B cell (primary cell): ENCODE measurements around the gene PYDC2. TPM values are rescaled to one million over a fixed set of nuclear protein-coding genes. Genes with fewer than 3 reads are reported as not detected.

Experiments used
- ATAC-seq: fragments of 200-7000 bp; cut with Tn5 transposase; one replicate; pipeline ENCODE4 v1.10.0; 2021; ENCODE audit warnings: low read depth, mild to moderate bottlenecking, moderate number of reproducible peaks, moderate library complexity
- CTCF ChIA-PET: fragments of 350-600 bp; sonication (Branson Sonifier 250); formaldehyde crosslinking; loops from one replicate; lab custom pipeline; 2021; ENCODE audit warnings: antibody characterized with exemption, inconsistent platforms; lab: Charles Lee
- POLR2A ChIA-PET: fragments of 350-600 bp; sonication (Branson Sonifier 250); formaldehyde crosslinking; loops from one replicate; lab custom pipeline; 2021; ENCODE audit warnings: antibody characterized with exemption; lab: Charles Lee
- DNase-seq: peaks from one replicate; pipeline ENCODE4 v3.0.0; 2013
- H2AFZ ChIP-seq: 2 replicates; pipeline ENCODE4 v1.6.1; 2012; ENCODE audit warnings: mild to moderate bottlenecking, low read depth, low read length; ENCODE audit not compliant: insufficient read depth, poor library complexity, severe bottlenecking
- H3K27ac ChIP-seq, 2 donors: 1 replicate in 1 of 2; 2 replicates in 1 of 2; pipeline ENCODE4 v1.5.1; 2012 to 2013; ENCODE audit warnings: low read length in 2 of 2, mild to moderate bottlenecking in 2 of 2, moderate library complexity in 1 of 2
- H3K27me3 ChIP-seq, 4 experiments: fragments of 200-600 bp in 1 of 4; sonication (generic) in 1 of 4; replicated peaks in 1 of 4; 1 replicate in 2 of 4; 2 replicates in 2 of 4; pipeline versions ENCODE4 v1.6.1 to v1.7.0; 2013 to 2016; ENCODE audit warnings: low read length in 3 of 4, mild to moderate bottlenecking in 2 of 4, mixed read lengths in 1 of 4, moderate library complexity in 1 of 4; ENCODE audit not compliant: insufficient read depth in 4 of 4, control insufficient read depth in 3 of 4; ENCODE audit errors: control extremely low read depth in 1 of 4
- H3K36me3 ChIP-seq, 2 experiments: replicated peaks in 1 of 2; 1 replicate in 1 of 2; 2 replicates in 1 of 2; pipeline versions ENCODE4 v1.6.1 to v1.7.1; 2013; ENCODE audit warnings: low read length in 1 of 2; ENCODE audit not compliant: insufficient read depth in 2 of 2, control insufficient read depth in 1 of 2; ENCODE audit errors: control extremely low read depth in 1 of 2, extremely low read depth in 1 of 2
- H3K4me1 ChIP-seq, 2 donors: fragments of 200-600 bp in 1 of 2; sonication (generic) in 1 of 2; 1 replicate in 1 of 2; 2 replicates in 1 of 2; pipeline versions ENCODE4 v1.5.1 to v1.6.1; 2013 to 2017; ENCODE audit warnings: low read length in 2 of 2; ENCODE audit not compliant: control insufficient read depth in 2 of 2, insufficient read depth in 2 of 2
- H3K4me2 ChIP-seq: replicated peaks from 2 replicates; pipeline ENCODE3; 2012; ENCODE audit warnings: mild to moderate bottlenecking, low read depth, low read length; ENCODE audit not compliant: poor library complexity, severe bottlenecking
- H3K4me3 ChIP-seq, 5 experiments: fragments of 200-600 bp in 1 of 5; sonication (generic) in 1 of 5; 1 replicate in 3 of 5; 2 replicates in 2 of 5; pipeline versions ENCODE4 v1.5.1 to v1.7.0; 2011 to 2016; ENCODE audit warnings: low read length in 4 of 5, mild to moderate bottlenecking in 4 of 5, low read depth in 2 of 5, control low read depth in 1 of 5, moderate library complexity in 1 of 5; ENCODE audit not compliant: insufficient read depth in 1 of 5; ENCODE audit errors: control extremely low read depth in 1 of 5, extremely low read depth in 1 of 5
- H3K79me2 ChIP-seq: fragments of 200-600 bp; sonication (generic); one replicate; pipeline ENCODE4 v1.6.0; 2016; ENCODE audit warnings: low read length; ENCODE audit not compliant: control insufficient read depth, insufficient read depth
- H3K9ac ChIP-seq: fragments of 200-600 bp; sonication (generic); 2 replicates; pipeline ENCODE4 v1.6.1; 2017; ENCODE audit warnings: mild to moderate bottlenecking, low read length, moderate library complexity
- H3K9me3 ChIP-seq, 3 donors: one replicate each; pipeline versions ENCODE4 v1.6.1 to v1.7.1; 2013; ENCODE audit warnings: low read length in 2 of 3; ENCODE audit not compliant: control insufficient read depth in 2 of 3, insufficient read depth in 1 of 3; ENCODE audit errors: control extremely low read depth in 1 of 3
- H4K20me1 ChIP-seq: 2 replicates; pipeline ENCODE4 v1.6.0; 2012; ENCODE audit warnings: mild to moderate bottlenecking, low read length; ENCODE audit not compliant: insufficient read depth, control insufficient read depth, poor library complexity, severe bottlenecking
- H3K27ac Mint-ChIP-seq: one replicate; pipeline ENCODE4 v1.8.0; 2021; ENCODE audit warnings: mixed read lengths
- H3K27me3 Mint-ChIP-seq: one replicate; pipeline ENCODE4 v1.8.0; 2021; ENCODE audit warnings: mixed read lengths
- H3K4me1 Mint-ChIP-seq: one replicate; pipeline ENCODE4 v1.8.0; 2021; ENCODE audit warnings: mixed read lengths
- H3K4me3 Mint-ChIP-seq: one replicate; pipeline ENCODE4 v1.8.0; 2021; ENCODE audit warnings: mixed read lengths
- H3K9me3 Mint-ChIP-seq: one replicate; pipeline ENCODE4 v1.8.0; 2022; ENCODE audit warnings: mixed read lengths; ENCODE audit not compliant: insufficient read depth
- EZH2 ChIP-seq: IDR thresholded peaks from 2 replicates; pipeline ENCODE4 v1.6.1; 2012; ENCODE audit warnings: borderline replicate concordance, low read depth, mild to moderate bottlenecking, moderate library complexity, low read length; ENCODE audit not compliant: insufficient read depth, poor library complexity, severe bottlenecking
- WGBS: methylation state at CpG from one replicate; pipeline ENCODE4 v1.1.5; 2013; ENCODE audit warnings: missing lambda C conversion rate; ENCODE audit not compliant: insufficient coverage; 5-methylcytosine and 5-hydroxymethylcytosine counted together
- intact Hi-C: fragments of 100-400 bp; cut with micrococcal nuclease; formaldehyde crosslinking; loops from one replicate; pipeline ENCODE4 v1.10.0; 2022
- polyA plus RNA-seq: library from polyadenylated mRNA; depleted of rRNA; stranded (reverse); fragments of >200 nt; gene quantifications from 2 replicates; pipeline ENCODE4 v1.2.3, GENCODE V29; 2012
- total RNA-seq, 2 donors: library from RNA; stranded (reverse); fragments of 120-200 nt in 1 of 2; gene quantifications; 1 replicate in 1 of 2; 2 replicates in 1 of 2; pipeline versions ENCODE4 v1.2.3 to v1.2.4, GENCODE V29; 2013 to 2022
- TF ChIP-seq, protein P1 (sequence below): fragments of 200-600 bp; IDR thresholded peaks from one replicate; pipeline ENCODE4 v1.8.0; 2022; ENCODE audit warnings: antibody characterized with exemption, mild to moderate bottlenecking

PYDC2 gene
- total and polyA plus RNA-seq, 2 donors (not counting 1 experiment from before 2014, with no cell fraction given): not detected

- Mint-ChIP-seq H3K27me3 (peaks cover 13% of the 10 kb centered on the region), H3K27ac (no peak overlapping the region), H3K4me3 (no peak overlapping the region), H3K9me3 (no peaks in the 10 kb centered on the region), H3K4me1 (peaks cover 5% of the 10 kb centered on the region)
- Histone ChIP-seq H3K27ac (no peak overlapping the region), H3K9me3 (no peaks in the 10 kb centered on the region), H3K4me2 (no peak overlapping the region), H3K4me1 (no peaks in the 10 kb centered on the region), H3K9ac (no peak overlapping the region), H3K79me2 (no peaks in the 10 kb centered on the region), H4K20me1 (no peaks in the 10 kb centered on the region), H3K27me3 (no peaks in the 10 kb centered on the region), H3K4me3 (no peak overlapping the region), H2AFZ (no peak overlapping the region), H3K36me3 (no peaks in the 10 kb centered on the region)
- WGBS: no CpG with 5 or more reads among the region's 1 CpG
- no peak for ATAC-seq
- no peak for DNase-seq
- ChIA-PET POLR2A (no interaction called here), CTCF (interaction anchor here (2.0 kb wide), 1 partner anchor 12 kb away, joined by 4 read pairs; no protein-coding TSS in a partner anchor)
- TF ChIP-seq, protein P1, sequence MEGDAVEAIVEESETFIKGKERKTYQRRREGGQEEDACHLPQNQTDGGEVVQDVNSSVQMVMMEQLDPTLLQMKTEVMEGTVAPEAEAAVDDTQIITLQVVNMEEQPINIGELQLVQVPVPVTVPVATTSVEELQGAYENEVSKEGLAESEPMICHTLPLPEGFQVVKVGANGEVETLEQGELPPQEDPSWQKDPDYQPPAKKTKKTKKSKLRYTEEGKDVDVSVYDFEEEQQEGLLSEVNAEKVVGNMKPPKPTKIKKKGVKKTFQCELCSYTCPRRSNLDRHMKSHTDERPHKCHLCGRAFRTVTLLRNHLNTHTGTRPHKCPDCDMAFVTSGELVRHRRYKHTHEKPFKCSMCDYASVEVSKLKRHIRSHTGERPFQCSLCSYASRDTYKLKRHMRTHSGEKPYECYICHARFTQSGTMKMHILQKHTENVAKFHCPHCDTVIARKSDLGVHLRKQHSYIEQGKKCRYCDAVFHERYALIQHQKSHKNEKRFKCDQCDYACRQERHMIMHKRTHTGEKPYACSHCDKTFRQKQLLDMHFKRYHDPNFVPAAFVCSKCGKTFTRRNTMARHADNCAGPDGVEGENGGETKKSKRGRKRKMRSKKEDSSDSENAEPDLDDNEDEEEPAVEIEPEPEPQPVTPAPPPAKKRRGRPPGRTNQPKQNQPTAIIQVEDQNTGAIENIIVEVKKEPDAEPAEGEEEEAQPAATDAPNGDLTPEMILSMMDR: no peak
- no peak for TF ChIP-seq EZH2
- intact Hi-C loops: no loop called here
Observed at GRCh38 chr3:191434024-191434423, 26.9 kb upstream of the PYDC2 start.

DNA sequence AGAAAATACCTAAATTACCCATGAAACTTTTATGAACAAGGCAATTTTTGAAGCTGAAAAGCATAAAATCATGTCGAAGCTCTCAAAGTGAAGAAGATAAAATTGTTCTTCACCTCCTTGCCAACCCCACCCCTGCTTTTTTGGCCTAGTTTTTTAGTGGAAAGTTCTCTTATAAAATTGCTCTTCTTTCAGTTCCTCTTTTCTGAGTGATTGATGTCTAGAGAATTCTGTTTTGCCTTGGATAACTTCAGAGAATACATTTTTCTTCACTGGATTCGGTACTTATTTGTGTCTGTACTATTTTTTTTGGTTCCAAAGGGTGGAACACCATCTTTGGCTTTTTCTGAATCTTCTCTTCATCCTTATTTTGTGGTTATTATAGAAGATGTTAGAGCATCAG is 25.0 kb upstream of the PYDC2 start:
- Mint-ChIP-seq H3K27me3 (peaks cover 16% of the 10 kb centered on the region), H3K27ac (no peak overlapping the region), H3K4me3 (no peak overlapping the region), H3K9me3 (peaks cover 8% of the 10 kb centered on the region), H3K4me1 (peaks cover 5% of the 10 kb centered on the region)
- H3K4me1 ChIP-seq: no peaks in the 10 kb centered on the region
- DNase-seq (peak; percentile 6), ATAC-seq (no peak)
- no peak overlapping the region for H3K27ac ChIP-seq
- no peak overlapping the region for H3K4me3 ChIP-seq
- H4K20me1 ChIP-seq: no peaks in the 10 kb centered on the region
- no peak overlapping the region for H3K9ac ChIP-seq
- TF ChIP-seq EZH2: no peak
- TF ChIP-seq, protein P1: no peak
- CTCF ChIA-PET: no interaction called here
- no CpG with 5 or more reads among the region's 2 CpGs for WGBS
- peaks cover 0 to 4% (median 0%) of the 10 kb centered on the region in 3 donors for H3K9me3 ChIP-seq
- POLR2A ChIA-PET: no interaction called here
- H3K4me2 ChIP-seq: no peak overlapping the region
- no peaks in the 10 kb centered on the region for H3K36me3 ChIP-seq
- H2AFZ ChIP-seq: no peak overlapping the region
- no peaks in the 10 kb centered on the region for H3K79me2 ChIP-seq
- peaks cover 0 to 2% (median 0%) of the 10 kb centered on the region in 4 experiments for H3K27me3 ChIP-seq
- intact Hi-C loops: no loop called here
